Astrocyte (in vitro differentiated cells and primary cell): ENCODE results near the gene TMOD1. TPM values are rescaled to one million over a fixed set of nuclear protein-coding genes. Genes with fewer than 3 reads are reported as not detected.

Source experiments
- DNase-seq: peaks from one replicate; pipeline ENCODE4 v3.0.0-alpha.2; 2010; ENCODE audit warnings: low read depth
- FAIRE-seq: peaks from 2 replicates; lab custom pipeline; 2011; peaks lifted over from hg19 to GRCh38; lab: Jason Lieb, UNC
- H2AFZ ChIP-seq: 2 replicates; pipeline ENCODE4 v1.6.0; 2012; ENCODE audit warnings: low read depth, low read length, inconsistent platforms
- H3K27ac ChIP-seq: 2 replicates; pipeline ENCODE4 v1.5.1; 2011; ENCODE audit warnings: low read depth, low read length, inconsistent platforms
- H3K27me3 ChIP-seq: 2 replicates; pipeline ENCODE4 v1.6.0; 2011; ENCODE audit warnings: low read length, inconsistent platforms; ENCODE audit not compliant: insufficient read depth
- H3K36me3 ChIP-seq: 2 replicates; pipeline ENCODE4 v1.5.1; 2011; ENCODE audit warnings: low read length, inconsistent platforms; ENCODE audit not compliant: insufficient read depth
- H3K4me1 ChIP-seq: 2 replicates; pipeline ENCODE4 v1.5.1; 2011; ENCODE audit warnings: low read length, inconsistent platforms; ENCODE audit not compliant: insufficient read depth
- H3K4me2 ChIP-seq: 2 replicates; pipeline ENCODE4 v1.6.0; 2012; ENCODE audit warnings: low read length, inconsistent platforms
- H3K4me3 ChIP-seq: 2 replicates; pipeline ENCODE4 v1.5.1; 2011; ENCODE audit warnings: low read depth, mild to moderate bottlenecking, low read length, inconsistent platforms; ENCODE audit not compliant: insufficient read depth
- H3K79me2 ChIP-seq: 2 replicates; pipeline ENCODE4 v1.6.0; 2012; ENCODE audit warnings: mild to moderate bottlenecking, low read length, inconsistent platforms; ENCODE audit not compliant: insufficient read depth
- H3K9ac ChIP-seq: 2 replicates; pipeline ENCODE4 v1.6.0; 2012; ENCODE audit warnings: mild to moderate bottlenecking, low read length, inconsistent platforms
- H3K9me3 ChIP-seq: 2 replicates; pipeline ENCODE4 v1.5.1; 2012; ENCODE audit warnings: low read depth, mild to moderate bottlenecking, low read length, inconsistent platforms; ENCODE audit not compliant: insufficient read depth
- H4K20me1 ChIP-seq: 2 replicates; pipeline ENCODE4 v1.6.0; 2012; ENCODE audit warnings: low read length, inconsistent platforms; ENCODE audit not compliant: insufficient read depth
- H3K27ac Mint-ChIP-seq: one replicate; pipeline ENCODE4 v1.8.0; 2021; ENCODE audit warnings: mild to moderate bottlenecking, mixed read lengths; ENCODE audit not compliant: unreplicated experiment
- H3K27me3 Mint-ChIP-seq: one replicate; pipeline ENCODE4 v1.8.0; 2021; ENCODE audit warnings: low read depth, mixed read lengths; ENCODE audit not compliant: unreplicated experiment
- H3K36me3 Mint-ChIP-seq: one replicate; pipeline ENCODE4 v1.8.0; 2021; ENCODE audit warnings: low read depth, mixed read lengths; ENCODE audit not compliant: unreplicated experiment
- H3K4me1 Mint-ChIP-seq: one replicate; pipeline ENCODE4 v1.8.0; 2021; ENCODE audit warnings: low read depth, mixed read lengths; ENCODE audit not compliant: unreplicated experiment
- H3K4me3 Mint-ChIP-seq: one replicate; pipeline ENCODE4 v1.8.0; 2021; ENCODE audit warnings: mild to moderate bottlenecking, moderate library complexity, mixed read lengths; ENCODE audit not compliant: unreplicated experiment
- H3K9me3 Mint-ChIP-seq: one replicate; pipeline ENCODE4 v1.8.0; 2021; ENCODE audit warnings: mild to moderate bottlenecking, mixed read lengths; ENCODE audit not compliant: unreplicated experiment
- EZH2 ChIP-seq: IDR thresholded peaks from 2 replicates; pipeline ENCODE4 v1.6.1; 2012; ENCODE audit warnings: mild to moderate bottlenecking, low read length, inconsistent platforms; ENCODE audit not compliant: insufficient read depth
- total RNA-seq: library from RNA; stranded (reverse); gene quantifications from 2 replicates; pipeline ENCODE4 v1.2.1, GENCODE V29; 2021
- TF ChIP-seq, protein P1 (sequence below): IDR thresholded peaks from 2 replicates; pipeline ENCODE4 v1.5.1; 2011; ENCODE audit warnings: low read depth, mild to moderate bottlenecking, inconsistent platforms, low read length, moderate library complexity; ENCODE audit not compliant: insufficient read depth

The TMOD1 gene
- total RNA-seq, 1 donor from 2014 or later, result 0.48 TPM

DNA sequence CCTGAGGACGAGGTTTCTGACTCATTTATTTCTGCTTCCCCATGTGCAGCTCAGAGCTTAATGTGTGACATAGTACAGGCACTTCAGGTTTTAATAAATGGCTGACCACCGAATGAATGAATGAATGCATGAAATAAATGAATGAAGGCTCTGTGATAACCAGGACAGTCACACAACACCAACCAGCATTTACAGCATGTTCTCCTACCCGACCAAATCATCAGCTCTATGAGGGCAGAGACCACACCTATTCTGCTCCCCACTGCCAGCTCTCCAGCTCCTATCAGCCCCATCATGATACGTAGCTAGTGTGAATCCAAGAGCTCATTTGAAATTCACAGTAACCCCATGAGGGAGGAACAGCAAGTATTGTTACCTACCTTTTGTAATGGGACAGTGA lies 4.8 kb downstream of the TMOD1 start:
- Mint-ChIP-seq H3K4me3 (no peak overlapping the region), H3K27ac (no peak overlapping the region), H3K4me1 (peaks cover 4% of the 10 kb centered on the region), H3K27me3 (peaks cover 31% of the 10 kb centered on the region), H3K9me3 (peaks cover 4% of the 10 kb centered on the region), H3K36me3 (peaks cover 2% of the 10 kb centered on the region)
- Histone ChIP-seq H3K79me2 (no peaks in the 10 kb centered on the region), H3K9ac (no peak overlapping the region), H4K20me1 (no peaks in the 10 kb centered on the region), H3K4me2 (no peak overlapping the region), H3K36me3 (no peaks in the 10 kb centered on the region), H3K4me3 (no peak overlapping the region), H3K9me3 (no peaks in the 10 kb centered on the region), H3K27ac (no peak overlapping the region), H3K27me3 (peaks cover 49% of the 10 kb centered on the region), H2AFZ (no peak overlapping the region), H3K4me1 (peaks cover 4% of the 10 kb centered on the region)
- no peak for DNase-seq
- TF ChIP-seq, protein P1, sequence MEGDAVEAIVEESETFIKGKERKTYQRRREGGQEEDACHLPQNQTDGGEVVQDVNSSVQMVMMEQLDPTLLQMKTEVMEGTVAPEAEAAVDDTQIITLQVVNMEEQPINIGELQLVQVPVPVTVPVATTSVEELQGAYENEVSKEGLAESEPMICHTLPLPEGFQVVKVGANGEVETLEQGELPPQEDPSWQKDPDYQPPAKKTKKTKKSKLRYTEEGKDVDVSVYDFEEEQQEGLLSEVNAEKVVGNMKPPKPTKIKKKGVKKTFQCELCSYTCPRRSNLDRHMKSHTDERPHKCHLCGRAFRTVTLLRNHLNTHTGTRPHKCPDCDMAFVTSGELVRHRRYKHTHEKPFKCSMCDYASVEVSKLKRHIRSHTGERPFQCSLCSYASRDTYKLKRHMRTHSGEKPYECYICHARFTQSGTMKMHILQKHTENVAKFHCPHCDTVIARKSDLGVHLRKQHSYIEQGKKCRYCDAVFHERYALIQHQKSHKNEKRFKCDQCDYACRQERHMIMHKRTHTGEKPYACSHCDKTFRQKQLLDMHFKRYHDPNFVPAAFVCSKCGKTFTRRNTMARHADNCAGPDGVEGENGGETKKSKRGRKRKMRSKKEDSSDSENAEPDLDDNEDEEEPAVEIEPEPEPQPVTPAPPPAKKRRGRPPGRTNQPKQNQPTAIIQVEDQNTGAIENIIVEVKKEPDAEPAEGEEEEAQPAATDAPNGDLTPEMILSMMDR, result no peak
- no peak for TF ChIP-seq EZH2
- FAIRE-seq, result no peak

DNA sequence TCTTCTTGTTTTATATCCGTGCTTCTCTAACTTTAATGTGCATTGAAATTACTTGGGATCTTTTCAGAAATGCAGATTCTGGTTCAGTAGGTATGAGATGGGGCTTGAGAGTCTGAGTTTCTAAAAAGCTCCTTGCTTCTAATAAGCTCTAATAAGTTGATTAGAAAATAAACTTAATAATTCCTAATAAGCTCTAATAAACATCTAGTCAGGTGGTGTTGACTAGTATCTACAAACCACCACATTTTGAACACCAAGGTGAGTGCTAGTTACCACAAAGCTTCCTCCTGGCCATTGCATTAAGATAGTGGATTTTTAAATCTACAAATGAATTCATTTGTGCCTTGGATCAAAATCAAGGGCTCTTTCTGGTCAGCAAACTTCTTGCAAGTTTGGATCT lies 5.3 kb downstream of the TMOD1 start:
- H3K9me3 Mint-ChIP-seq, result peaks cover 4% of the 10 kb centered on the region
- H3K4me3 Mint-ChIP-seq, result no peak overlapping the region
- FAIRE-seq, result no peak

DNA sequence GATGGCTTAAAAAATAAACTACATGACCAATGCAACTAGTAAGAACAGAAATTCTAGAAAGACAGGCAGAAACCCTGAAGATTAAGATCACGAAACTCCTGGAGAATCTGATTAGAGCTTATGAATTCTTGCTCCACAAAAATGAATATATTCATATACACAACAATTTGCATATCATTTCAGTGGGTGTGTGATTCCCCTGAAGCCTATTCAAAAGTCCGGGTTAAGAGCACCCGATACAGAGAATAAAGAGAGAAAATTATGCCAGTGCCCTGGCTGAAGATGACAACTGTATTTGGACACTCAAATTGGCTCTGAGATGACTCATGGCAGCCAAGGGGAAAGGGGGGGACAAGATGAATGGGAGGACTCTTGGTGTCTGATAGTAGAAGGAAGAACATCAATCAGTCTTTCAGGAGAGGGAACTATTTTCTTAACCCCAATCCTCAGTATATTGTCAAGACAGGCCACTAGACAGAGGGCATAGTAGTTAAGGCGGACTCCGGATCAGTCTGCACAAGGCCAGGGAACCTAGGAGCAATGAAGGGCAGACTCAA lies 6.0 kb downstream of the TMOD1 start:
- H3K4me1 ChIP-seq, result peaks cover 4% of the 10 kb centered on the region
- Mint-ChIP-seq H3K9me3 (peaks cover 4% of the 10 kb centered on the region), H3K27me3 (peaks cover 28% of the 10 kb centered on the region), H3K36me3 (peaks cover 2% of the 10 kb centered on the region), H3K4me3 (no peak overlapping the region), H3K27ac (no peak overlapping the region), H3K4me1 (peaks cover 4% of the 10 kb centered on the region)
- no peak for FAIRE-seq
- TF ChIP-seq, protein P1, result no peak
- TF ChIP-seq EZH2, result no peak
- peaks cover 43% of the 10 kb centered on the region for H3K27me3 ChIP-seq
- H3K4me3 ChIP-seq, result no peak overlapping the region
- H2AFZ ChIP-seq, result no peak overlapping the region
- no peak overlapping the region for H3K27ac ChIP-seq
- no peaks in the 10 kb centered on the region for H3K9me3 ChIP-seq
- no peaks in the 10 kb centered on the region for H3K36me3 ChIP-seq
- no peak overlapping the region for H3K9ac ChIP-seq
- H3K4me2 ChIP-seq, result no peak overlapping the region
- no peak for DNase-seq
- no peaks in the 10 kb centered on the region for H4K20me1 ChIP-seq
- H3K79me2 ChIP-seq, result no peaks in the 10 kb centered on the region

More for the DNA sequence above, 5.3 kb downstream of the TMOD1 start:
- H4K20me1 ChIP-seq, result no peaks in the 10 kb centered on the region
- H3K4me2 ChIP-seq, result no peak overlapping the region
- no peak overlapping the region for H2AFZ ChIP-seq
- no peak overlapping the region for H3K9ac ChIP-seq
- H3K4me1 Mint-ChIP-seq, result peaks cover 4% of the 10 kb centered on the region
- H3K4me1 ChIP-seq, result peaks cover 4% of the 10 kb centered on the region
- peaks cover 2% of the 10 kb centered on the region for H3K36me3 Mint-ChIP-seq
- no peak overlapping the region for H3K4me3 ChIP-seq
- no peak for DNase-seq
- TF ChIP-seq, protein P1, result no peak
- TF ChIP-seq EZH2, result no peak
- peaks cover 49% of the 10 kb centered on the region for H3K27me3 ChIP-seq
- no peak overlapping the region for H3K27ac ChIP-seq
- no peaks in the 10 kb centered on the region for H3K9me3 ChIP-seq
- peaks cover 31% of the 10 kb centered on the region for H3K27me3 Mint-ChIP-seq
- no peak overlapping the region for H3K27ac Mint-ChIP-seq
- no peaks in the 10 kb centered on the region for H3K79me2 ChIP-seq
- no peaks in the 10 kb centered on the region for H3K36me3 ChIP-seq
